ENCODE data around the gene COPZ1. TPM values are rescaled to one million over a fixed set of nuclear protein-coding genes. Genes with fewer than 3 reads are reported as not detected.

Gene COPZ1
- total and polyA plus RNA-seq, 2 donors (not counting 1 experiment from before 2014, with no cell fraction given): 97.9 to 305 TPM

DNA sequence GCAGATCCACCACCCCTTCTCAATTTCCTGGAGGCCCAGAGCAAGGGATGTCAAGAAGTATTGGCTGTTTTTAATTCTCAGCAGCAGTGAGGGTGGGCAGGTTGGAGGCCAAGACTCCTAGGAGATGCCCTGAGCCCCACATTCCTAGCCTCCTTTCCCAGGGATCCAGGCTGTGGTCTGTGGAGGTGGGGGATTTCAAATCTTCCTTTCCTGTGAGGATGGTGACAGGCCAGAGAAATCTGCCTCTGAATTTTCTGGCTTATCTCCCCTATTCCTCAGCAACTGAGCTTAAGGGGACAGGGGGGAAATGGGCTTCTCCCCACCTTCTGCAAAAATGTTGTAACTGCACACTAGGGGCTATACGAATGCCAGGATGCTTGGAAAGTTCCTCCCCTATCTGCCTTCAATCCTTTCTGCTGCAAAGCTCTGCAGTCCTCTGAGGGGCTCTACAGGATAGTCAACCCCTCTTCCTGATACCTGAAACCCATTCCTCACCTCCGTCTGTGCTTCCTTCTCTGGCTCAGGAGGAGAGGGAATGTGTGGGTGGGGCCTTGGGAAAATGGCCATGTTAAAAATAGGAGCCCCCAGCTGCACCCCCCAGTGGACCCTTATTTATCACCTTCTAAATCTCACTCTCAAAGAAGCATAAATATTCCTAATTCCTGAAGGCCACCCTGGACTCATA is 32.7 kb downstream of the COPZ1 start:
- H3K27ac ChIP-seq (ENCODE audit: insufficient read depth, low read length): no peak overlapping the region
- TF ChIP-seq, protein P1, sequence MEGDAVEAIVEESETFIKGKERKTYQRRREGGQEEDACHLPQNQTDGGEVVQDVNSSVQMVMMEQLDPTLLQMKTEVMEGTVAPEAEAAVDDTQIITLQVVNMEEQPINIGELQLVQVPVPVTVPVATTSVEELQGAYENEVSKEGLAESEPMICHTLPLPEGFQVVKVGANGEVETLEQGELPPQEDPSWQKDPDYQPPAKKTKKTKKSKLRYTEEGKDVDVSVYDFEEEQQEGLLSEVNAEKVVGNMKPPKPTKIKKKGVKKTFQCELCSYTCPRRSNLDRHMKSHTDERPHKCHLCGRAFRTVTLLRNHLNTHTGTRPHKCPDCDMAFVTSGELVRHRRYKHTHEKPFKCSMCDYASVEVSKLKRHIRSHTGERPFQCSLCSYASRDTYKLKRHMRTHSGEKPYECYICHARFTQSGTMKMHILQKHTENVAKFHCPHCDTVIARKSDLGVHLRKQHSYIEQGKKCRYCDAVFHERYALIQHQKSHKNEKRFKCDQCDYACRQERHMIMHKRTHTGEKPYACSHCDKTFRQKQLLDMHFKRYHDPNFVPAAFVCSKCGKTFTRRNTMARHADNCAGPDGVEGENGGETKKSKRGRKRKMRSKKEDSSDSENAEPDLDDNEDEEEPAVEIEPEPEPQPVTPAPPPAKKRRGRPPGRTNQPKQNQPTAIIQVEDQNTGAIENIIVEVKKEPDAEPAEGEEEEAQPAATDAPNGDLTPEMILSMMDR (conservative IDR thresholded peaks at IDR 0.05 in 1 of 2, IDR thresholded peaks at IDR 0.05 in 1 of 2; ENCODE audit: low read depth in 1 of 2, low read length in 2 of 2): no peak
- no peak for TF ChIP-seq EZH2 (IDR thresholded peaks at IDR 0.05; ENCODE audit: low read length, missing control alignments)
- H3K4me2 ChIP-seq (ENCODE audit: extremely low read depth, insufficient read depth, low read length): peak overlapping the region; percentile 99

DNA sequence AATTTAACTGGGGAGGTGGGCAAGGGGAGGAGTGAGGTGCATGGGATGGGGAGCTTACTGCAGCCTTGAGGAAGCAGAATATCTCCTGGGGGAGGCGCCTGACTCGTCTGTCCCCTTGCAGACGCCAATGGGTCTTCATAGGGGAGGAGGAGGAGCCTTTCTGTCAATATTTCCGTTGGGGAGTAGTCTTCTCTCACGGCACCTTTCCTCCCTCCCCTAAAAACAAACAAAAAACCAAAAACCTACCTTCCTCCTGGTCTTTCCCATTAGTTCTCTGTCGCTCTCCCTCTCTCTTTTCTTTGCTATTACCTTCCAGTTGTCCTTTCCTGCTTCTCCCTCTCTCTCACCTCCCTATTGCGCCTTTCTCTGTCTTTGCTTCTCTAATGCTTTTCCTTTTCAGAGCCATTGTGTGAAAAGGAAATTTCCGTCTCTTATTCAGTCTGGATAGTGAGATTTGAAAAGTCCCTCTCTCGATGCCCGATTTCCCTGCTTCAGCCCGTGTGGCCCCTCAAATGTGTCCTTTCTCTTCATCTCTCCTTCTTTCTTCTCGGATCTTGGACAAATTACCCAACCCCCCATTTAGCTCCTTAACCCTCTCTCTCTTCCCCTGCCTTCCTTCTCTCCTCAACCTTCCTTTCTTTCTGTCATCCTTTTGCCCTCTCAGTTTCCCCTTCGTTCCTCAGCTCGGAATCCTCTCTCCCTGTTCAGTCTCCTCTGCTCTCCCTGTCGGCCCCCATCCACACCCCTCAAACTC is 33.4 kb downstream of the COPZ1 start:
- DNase-seq (ENCODE audit: low read depth in 2 of 2): peak in 1 of 2 donors; percentile 49
- Histone ChIP-seq H4K20me1 (ENCODE audit: control insufficient read depth, extremely low read depth, insufficient read depth, low read length) (no peaks in the 10 kb centered on the region), H3K36me3 (ENCODE audit: control insufficient read depth, insufficient read depth, low read length) (no peaks in the 10 kb centered on the region), H3K4me2 (ENCODE audit: extremely low read depth, insufficient read depth, low read length) (peak overlapping the region; percentile 99), H3K27me3 (ENCODE audit: control insufficient read depth, insufficient read depth, low read length) (no peaks in the 10 kb centered on the region), H3K4me3 (replicated peaks in 1 of 4; ENCODE audit: control extremely low read depth in 1 of 4, insufficient read depth in 1 of 4, low read depth in 3 of 4, low read length in 4 of 4) (peak overlapping the region; percentile 54 to 68 (median 66)), H3K9ac (ENCODE audit: insufficient read depth, low read length) (peak overlapping the region; percentile 82), H3K79me2 (ENCODE audit: control insufficient read depth, insufficient read depth, low read length) (no peaks in the 10 kb centered on the region), H2AFZ (ENCODE audit: low read length) (peak overlapping the region; percentile 82), H3K9me3 (ENCODE audit: control insufficient read depth, insufficient read depth, low read depth, low read length) (no peaks in the 10 kb centered on the region), H3K4me1 (ENCODE audit: control insufficient read depth, extremely low read depth, insufficient read depth, low read length) (peaks cover 19% of the 10 kb centered on the region), H3K27ac (ENCODE audit: insufficient read depth, low read length) (peak overlapping the region; percentile 91)
- TF ChIP-seq, protein P1 (conservative IDR thresholded peaks at IDR 0.05 in 1 of 2, IDR thresholded peaks at IDR 0.05 in 1 of 2; ENCODE audit: low read depth in 1 of 2, low read length in 2 of 2): no peak
- TF ChIP-seq EZH2 (IDR thresholded peaks at IDR 0.05; ENCODE audit: low read length, missing control alignments): no peak

More for the DNA sequence above, 32.7 kb downstream of the COPZ1 start:
- H3K36me3 ChIP-seq (ENCODE audit: control insufficient read depth, insufficient read depth, low read length): no peaks in the 10 kb centered on the region
- DNase-seq (ENCODE audit: low read depth in 2 of 2): no peak
- H3K4me3 ChIP-seq (replicated peaks in 1 of 4; ENCODE audit: control extremely low read depth in 1 of 4, insufficient read depth in 1 of 4, low read depth in 3 of 4, low read length in 4 of 4): peak overlapping the region in 1 of 4 experiments; percentile 54
- no peaks in the 10 kb centered on the region for H3K27me3 ChIP-seq (ENCODE audit: control insufficient read depth, insufficient read depth, low read length)
- no peak overlapping the region for H2AFZ ChIP-seq (ENCODE audit: low read length)
- no peaks in the 10 kb centered on the region for H4K20me1 ChIP-seq (ENCODE audit: control insufficient read depth, extremely low read depth, insufficient read depth, low read length)
- H3K9ac ChIP-seq (ENCODE audit: insufficient read depth, low read length): no peak overlapping the region
- no peaks in the 10 kb centered on the region for H3K79me2 ChIP-seq (ENCODE audit: control insufficient read depth, insufficient read depth, low read length)
- H3K4me1 ChIP-seq (ENCODE audit: control insufficient read depth, extremely low read depth, insufficient read depth, low read length): peaks cover 23% of the 10 kb centered on the region
- H3K9me3 ChIP-seq (ENCODE audit: control insufficient read depth, insufficient read depth, low read depth, low read length): no peaks in the 10 kb centered on the region

DNA sequence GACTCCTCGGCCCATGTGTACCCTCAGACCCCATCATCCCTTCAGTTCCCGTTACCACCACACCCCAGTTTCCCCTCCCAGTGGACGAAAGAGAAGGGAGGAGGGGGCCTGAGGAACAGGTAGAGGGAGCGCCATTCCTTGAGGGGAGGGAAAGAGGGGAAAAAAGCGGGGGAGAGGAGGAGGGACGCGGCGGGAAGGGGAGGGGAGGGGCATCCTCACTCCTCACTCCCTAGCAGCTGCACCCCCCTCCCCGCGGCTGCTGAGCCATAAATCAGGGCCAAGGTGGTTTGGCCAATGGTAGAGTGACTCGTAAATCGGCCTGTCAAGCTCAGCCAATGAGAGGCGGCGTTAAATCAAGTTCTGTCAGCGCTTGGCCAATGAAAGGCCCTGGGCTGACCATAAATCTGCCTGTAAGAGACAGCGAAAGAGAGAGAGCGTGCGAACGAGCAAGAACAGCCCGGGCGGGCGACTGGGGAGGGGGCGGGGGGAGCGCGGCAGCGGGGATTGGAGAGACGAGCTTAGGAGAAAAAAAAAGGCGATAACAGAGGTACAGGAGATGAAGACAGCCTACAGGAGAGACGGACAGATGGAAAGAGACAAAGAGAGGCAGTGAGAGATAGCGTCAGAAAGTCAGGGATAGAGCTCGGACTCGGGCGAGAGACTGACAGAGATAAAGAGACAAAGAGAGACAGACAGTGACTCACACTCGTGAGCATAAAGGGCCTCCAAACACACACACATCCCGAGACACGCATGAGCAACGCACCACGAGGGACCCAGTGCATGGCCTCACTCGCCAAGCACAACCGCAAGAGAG is 34.2 kb downstream of the COPZ1 start:
- Histone ChIP-seq H3K4me3 (replicated peaks in 1 of 4; ENCODE audit: control extremely low read depth in 1 of 4, insufficient read depth in 1 of 4, low read depth in 3 of 4, low read length in 4 of 4) (peak overlapping the region; percentile 54 to 68 (median 66)), H3K27ac (ENCODE audit: insufficient read depth, low read length) (peak overlapping the region; percentile 91), H4K20me1 (ENCODE audit: control insufficient read depth, extremely low read depth, insufficient read depth, low read length) (no peaks in the 10 kb centered on the region), H2AFZ (ENCODE audit: low read length) (peak overlapping the region; percentile 82), H3K9ac (ENCODE audit: insufficient read depth, low read length) (peak overlapping the region; percentile 82), H3K36me3 (ENCODE audit: control insufficient read depth, insufficient read depth, low read length) (no peaks in the 10 kb centered on the region), H3K27me3 (ENCODE audit: control insufficient read depth, insufficient read depth, low read length) (no peaks in the 10 kb centered on the region), H3K4me1 (ENCODE audit: control insufficient read depth, extremely low read depth, insufficient read depth, low read length) (peaks cover 15% of the 10 kb centered on the region), H3K9me3 (ENCODE audit: control insufficient read depth, insufficient read depth, low read depth, low read length) (no peaks in the 10 kb centered on the region), H3K4me2 (ENCODE audit: extremely low read depth, insufficient read depth, low read length) (peak overlapping the region; percentile 99), H3K79me2 (ENCODE audit: control insufficient read depth, insufficient read depth, low read length) (no peaks in the 10 kb centered on the region)
- TF ChIP-seq EZH2 (IDR thresholded peaks at IDR 0.05; ENCODE audit: low read length, missing control alignments): no peak
- TF ChIP-seq, protein P1 (conservative IDR thresholded peaks at IDR 0.05 in 1 of 2, IDR thresholded peaks at IDR 0.05 in 1 of 2; ENCODE audit: low read depth in 1 of 2, low read length in 2 of 2): no peak
- peak; percentile 100 for DNase-seq (ENCODE audit: low read depth in 2 of 2)
